Mesenteric fat pad (tissue), 1 donor: ENCODE measurements around the gene DNALI1. TPM values are rescaled to one million over a fixed set of nuclear protein-coding genes. Genes with fewer than 3 reads are reported as not detected.
"Not testable (repeated sequence)": the region's sequence is repeated elsewhere in the genome, so short reads cannot be mapped to it uniquely, and the experiment has no call there.

Experiments used
- DNase-seq: peaks from one replicate; pipeline ENCODE4 v3.0.0-alpha.2; 2020; ENCODE audit warnings: low spot score
- total RNA-seq: library from RNA; stranded (reverse); fragmentation: NEBNext Ultra II Directional; extraction: Animal tissue kit (Norgen Biotek cat#: 25700); gene quantifications from one replicate; pipeline ENCODE4 v1.2.1, GENCODE V29; 2021
- donor health status: DM: yes; HTN: yes; CAD: no.

Gene DNALI1
- total RNA-seq, 1 donor from 2014 or later = 3.1 TPM

DNA sequence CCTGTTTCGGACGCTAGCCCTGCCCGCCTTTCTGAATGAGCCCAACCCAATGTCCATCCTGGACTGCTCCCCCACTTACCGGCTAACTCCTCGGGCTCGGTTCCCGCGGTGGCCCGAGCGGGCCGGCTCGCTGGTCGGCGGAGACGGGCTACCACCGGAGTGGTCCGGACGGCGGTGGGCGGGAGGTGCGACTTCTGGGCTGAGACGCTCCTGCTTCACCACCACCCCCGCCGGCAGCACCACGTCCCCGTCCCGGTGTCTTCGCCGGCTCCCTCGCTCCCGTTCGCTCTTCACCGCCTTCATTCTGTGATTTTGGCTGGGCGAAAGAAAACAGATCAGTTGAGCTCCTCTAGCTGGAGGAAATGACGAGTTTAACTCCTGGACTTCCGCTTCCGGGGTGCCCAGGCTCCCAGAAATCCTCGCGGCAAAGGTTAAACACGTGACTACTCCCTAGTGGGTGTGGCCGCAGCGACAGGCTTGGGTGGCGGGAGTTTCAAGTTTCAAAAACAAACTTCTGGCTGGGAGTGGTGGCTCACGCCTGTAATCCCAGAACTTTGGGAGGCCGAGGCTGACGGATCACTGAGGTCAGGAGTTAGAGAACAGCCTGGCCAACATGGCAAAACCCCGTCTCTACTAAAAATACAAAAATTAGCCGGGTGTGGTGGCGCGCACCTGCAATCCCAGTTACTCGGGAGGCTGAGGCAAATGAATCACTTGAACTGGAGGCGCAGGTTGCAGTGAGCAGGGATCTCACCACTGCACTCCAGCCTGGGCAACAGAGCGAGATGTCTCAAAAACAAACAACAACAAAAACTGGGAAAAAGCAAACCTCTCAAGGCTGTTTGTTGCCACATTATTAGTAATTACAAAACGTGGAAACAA, 2.6 kb upstream of the DNALI1 start, which contains the start of gene SNIP1:
SNIP1 (minus strand) TSS at position 367 of the 882 bp plus-strand sequence; CDS start at position 303, 64 bp downstream.
- peak; percentile 94 for DNase-seq

- no peak for DNase-seq
Measured at GRCh38 chr1:37557402-37557801, 662 bp downstream of the DNALI1 start.

- no peak for DNase-seq
Measured at GRCh38 chr1:37558411-37558810, 1.7 kb downstream of the DNALI1 start.

DNA sequence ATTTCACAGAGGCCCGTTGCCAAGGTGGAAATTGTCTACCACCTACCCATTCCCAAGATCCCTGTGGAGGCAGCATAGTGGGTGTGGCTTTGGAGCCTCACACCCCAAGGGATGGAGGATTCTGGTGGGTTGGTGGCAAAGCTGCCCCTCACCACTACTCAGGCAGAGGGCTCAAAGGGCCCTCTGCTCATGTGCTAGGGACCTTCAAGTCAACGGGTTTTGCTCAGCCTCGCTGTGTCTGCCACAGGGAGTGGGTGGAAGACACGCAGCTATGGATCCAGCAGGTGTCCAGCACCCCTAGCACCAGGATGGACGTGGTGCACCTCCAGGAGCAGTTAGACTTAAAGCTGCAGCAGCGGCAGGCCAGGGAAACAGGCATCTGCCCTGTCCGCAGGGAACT, 2.3 kb downstream of the DNALI1 start:
- no peak for DNase-seq

DNA sequence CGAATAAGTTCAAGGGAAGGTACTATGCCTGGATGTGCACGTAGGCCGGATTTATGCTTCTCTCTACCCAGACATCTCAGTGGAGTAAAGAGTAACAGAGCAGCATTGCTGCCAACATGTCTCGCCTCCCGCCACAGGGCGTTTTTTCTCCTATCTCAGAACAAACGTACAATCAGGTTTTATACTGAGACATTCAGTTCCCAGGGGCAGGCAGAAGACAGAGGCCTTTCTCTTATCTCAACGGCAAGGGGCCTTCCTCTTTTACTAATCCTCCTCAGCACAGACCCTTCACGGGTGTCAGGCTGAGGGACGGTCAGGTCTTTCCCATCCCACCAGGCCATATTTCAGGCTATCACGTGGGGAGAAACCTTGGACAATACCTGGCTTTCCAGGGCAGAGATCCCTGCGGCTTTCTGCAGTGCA, 3.2 kb downstream of the DNALI1 start:
- not testable (repeated sequence) for DNase-seq

GRCh38 chr1:37560401-37561132, 3.8 kb downstream of the DNALI1 start:
- DNase-seq = no peak

GRCh38 chr1:37561133-37562132, 4.7 kb downstream of the DNALI1 start:
- no peak for DNase-seq

- no peak for DNase-seq
Measured at GRCh38 chr1:37562984-37563383, 6.2 kb downstream of the DNALI1 start.

GRCh38 chr1:37564892-37565291, 8.2 kb downstream of the DNALI1 start:
- DNase-seq = no peak

- no peak for DNase-seq
Measured at GRCh38 chr1:37567023-37567422, 10.3 kb downstream of the DNALI1 start.

DNA sequence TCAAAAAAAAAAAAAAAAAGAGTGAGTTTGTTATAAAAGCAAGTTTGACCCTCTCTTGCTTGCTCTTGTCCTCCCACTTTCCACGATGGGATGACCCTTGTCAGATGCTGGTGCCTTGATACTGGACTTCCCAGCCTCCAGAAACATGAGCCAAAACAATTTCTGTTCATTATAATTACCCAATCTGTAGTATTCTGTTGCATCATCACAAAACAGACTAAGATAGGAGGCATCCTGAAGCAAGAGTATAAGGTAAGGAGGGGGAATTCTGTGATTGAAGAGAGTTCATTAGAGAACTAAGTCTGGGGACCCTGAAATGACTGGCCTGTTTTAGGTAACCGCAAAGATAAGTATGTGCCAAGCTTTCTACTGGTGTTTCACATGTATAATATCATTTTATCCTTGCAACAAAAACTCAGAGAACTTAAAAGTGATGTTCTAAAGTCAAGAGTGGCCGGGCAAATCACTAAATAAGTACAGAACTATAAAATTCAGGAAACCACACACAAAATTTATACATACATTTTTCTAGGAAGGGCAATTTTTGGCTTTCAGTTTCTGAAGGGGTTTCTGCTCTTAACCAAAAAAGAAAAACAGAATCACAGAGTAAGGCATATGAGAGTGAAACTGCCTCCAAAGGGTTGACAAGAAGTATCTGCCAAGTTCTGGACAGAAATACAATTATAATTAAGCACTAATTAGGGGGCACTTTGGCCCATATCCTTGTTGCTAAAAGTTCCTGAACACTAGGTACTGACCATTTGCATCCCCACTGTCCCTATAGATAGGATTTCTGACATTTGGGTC, 14.0 kb downstream of the DNALI1 start:
- DNase-seq = no peak

GRCh38 chr1:37574834-37575480, 18.2 kb downstream of the DNALI1 start:
- DNase-seq = no peak

DNA sequence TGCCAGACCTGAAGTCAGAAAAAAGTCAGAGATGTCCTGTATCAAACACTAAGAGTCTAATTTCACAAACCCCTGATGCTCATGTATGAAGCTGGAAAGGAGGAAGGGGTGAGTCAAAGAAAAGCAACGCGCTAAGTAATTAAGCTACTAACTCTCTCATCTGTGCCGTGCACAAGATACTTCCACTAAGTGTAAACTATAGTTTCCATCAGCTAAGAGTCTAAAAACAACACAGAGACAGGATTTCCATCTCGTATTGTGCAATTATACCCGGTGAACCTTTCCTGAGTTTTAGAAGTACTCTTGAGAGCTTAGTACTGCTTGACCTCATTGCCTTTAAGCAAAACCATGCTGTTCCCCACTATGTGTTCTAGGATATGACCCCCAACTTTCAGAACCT, 19.0 kb downstream of the DNALI1 start:
- no peak for DNase-seq

DNA sequence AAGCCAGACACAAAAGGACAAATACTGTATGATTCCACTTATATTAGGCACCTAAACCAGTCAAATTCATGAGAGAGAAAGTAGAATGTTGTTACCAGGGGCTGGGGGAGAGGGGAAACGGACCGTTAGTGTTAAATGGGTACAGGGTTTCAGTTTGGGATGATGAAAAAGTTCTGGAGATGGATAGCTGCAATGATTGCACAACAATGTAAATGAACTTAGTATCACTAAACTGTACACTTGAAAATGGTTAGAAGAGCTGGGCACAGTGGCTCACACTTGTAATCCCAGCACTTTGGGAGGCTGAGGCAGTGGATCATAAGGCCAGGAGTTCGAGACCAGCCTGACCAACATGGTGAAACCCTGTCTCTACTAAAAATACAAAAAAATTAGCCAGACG, 27.8 kb downstream of the DNALI1 start:
- not testable (repeated sequence) for DNase-seq

DNA sequence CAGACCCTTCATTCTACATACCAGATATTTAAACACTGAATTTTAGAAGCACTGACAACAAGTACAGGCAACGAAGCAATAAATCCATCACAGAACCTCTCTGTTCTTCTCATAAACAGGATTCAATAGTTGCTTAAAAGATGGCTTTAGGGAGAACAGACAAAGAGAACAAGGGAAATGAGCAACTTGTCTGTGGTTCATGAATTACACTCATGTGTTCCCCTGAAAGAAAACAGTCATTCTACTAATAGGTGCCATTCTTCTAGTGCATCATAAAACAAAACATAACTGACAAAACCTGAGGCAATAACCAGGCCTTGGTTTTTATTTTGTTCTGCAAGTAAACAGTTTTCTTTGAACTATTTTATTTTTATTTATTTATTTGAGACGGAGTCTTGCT, 32.2 kb downstream of the DNALI1 start:
- DNase-seq = no peak

DNA sequence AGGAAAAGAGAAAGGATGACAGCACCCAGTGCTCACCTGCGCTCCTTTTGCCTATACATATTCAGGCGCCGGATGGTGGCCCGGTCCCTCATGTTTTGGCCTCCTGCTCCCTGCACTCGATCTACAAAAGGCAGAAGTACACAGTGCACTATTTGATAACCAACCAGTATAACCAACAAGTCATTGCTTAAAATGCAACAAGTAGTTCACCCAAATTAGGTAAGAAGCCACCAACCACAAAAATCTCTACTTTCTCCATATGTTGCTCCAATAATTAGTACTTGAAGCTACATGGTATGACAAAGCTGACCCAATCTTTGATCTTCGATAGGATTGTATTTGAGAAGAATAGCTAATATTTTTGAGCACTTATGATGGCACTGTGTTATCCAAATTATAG, 37.0 kb downstream of the DNALI1 start:
- no peak for DNase-seq

GRCh38 chr1:37595440-37596181, 38.9 kb downstream of the DNALI1 start, which contains the start of gene GNL2:
Gene GNL2 (minus strand): TSS chr1:37595937. CDS start chr1:37595822, 115 bp downstream.
- peak; percentile 99 for DNase-seq

DNA sequence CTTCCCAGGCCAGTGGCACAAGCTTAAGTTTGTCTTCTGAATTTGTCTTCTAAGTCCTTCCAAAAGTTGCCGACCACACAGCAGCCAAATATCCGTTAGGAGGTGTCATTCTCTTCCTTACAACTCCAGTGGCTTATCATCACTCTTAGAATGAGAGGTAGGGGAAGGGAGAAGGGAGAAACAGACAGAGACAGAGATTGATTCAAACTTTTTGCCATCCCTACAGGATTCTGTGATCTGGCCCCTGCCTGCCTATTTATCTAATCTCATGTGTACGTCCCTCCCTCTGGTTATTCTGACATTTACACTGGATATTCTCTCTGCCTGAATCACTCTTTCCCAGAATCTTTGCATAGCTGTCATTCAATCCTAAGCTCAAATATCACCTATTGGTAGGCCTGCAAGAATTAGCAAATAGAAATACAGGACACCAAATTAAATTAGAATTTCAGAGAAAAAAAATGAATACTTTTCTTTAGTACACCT, 39.5 kb downstream of the DNALI1 start:
- DNase-seq = no peak

DNA sequence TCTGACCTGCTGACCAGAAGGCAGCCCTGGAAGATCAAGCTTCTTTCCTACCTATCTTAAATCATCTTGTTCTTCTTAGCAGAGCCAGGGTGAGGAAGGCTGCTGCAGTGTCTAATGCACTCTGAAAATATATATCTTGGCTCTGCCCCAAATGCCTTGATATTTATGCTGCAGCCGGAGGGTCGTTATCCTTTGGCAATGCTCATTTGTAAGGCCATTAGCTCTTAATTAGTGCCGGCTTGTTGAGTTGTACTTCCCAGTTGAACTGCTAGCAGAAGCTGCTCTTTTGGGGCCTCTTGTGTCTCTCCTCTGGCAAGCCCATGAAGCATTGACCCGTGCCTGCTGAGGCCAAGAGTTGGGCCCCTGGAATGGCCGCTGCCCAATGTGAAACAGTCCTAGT, 43.2 kb downstream of the DNALI1 start:
- no peak for DNase-seq
